ENCODE measurements around the gene PTPRN2.
"Not testable (repeated sequence)": the region's sequence is repeated elsewhere in the genome, so short reads cannot be mapped to it uniquely, and the experiment has no call there.

The PTPRN2 gene

GRCh38 chr7:158391541-158391940 lies 196.1 kb downstream of the PTPRN2 start:
- in situ Hi-C loops (cut with MboI; ENCODE audit: low sequenced_read_pairs) = no loop called here

DNA sequence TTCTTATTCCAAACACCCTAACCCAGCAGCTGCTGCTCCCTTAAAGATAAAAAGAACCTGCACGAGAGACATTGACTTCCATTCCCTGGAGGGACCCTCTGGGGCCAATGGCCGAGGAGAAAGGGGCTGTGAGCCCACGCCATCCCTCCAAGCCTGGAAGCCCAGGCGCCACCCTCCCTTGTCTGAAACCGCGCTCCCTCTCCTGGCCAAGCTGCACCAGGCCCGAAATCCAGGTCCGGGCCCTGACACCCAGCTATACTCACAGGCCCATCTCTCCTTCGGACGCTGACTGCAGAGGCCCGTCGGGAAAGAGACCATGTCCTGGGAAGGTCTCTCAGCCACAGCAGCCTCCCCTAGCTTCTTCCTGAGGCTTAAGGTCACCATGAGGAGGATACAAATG lies 196.5 kb downstream of the PTPRN2 start:
- in situ Hi-C loops (cut with MboI; ENCODE audit: low sequenced_read_pairs) = no loop called here

DNA sequence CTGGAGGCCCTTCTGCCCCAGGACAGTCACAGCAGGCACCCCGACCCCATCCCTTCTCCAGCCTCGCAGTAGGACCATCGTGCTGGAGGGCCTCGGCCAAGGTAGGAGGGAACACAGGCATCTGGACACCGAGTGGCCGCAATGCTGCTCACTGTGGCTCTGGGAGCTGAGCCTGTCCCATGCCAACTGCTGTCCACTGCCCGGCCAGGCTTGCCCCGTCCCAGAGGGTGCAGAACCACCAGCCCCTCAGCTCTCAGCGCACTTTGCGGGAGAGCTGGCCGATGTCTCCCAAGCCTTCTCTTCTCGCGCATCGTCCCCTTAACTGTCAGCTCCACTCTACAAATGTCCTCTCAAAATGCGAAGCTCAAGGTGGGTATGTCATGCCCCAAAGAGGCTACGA lies 197.2 kb downstream of the PTPRN2 start:
- in situ Hi-C loops (cut with MboI; ENCODE audit: low sequenced_read_pairs) = no loop called here

- in situ Hi-C loops (cut with MboI; ENCODE audit: low sequenced_read_pairs) = no loop called here
Observed at GRCh38 chr7:158389514-158390425, 197.9 kb downstream of the PTPRN2 start.

DNA sequence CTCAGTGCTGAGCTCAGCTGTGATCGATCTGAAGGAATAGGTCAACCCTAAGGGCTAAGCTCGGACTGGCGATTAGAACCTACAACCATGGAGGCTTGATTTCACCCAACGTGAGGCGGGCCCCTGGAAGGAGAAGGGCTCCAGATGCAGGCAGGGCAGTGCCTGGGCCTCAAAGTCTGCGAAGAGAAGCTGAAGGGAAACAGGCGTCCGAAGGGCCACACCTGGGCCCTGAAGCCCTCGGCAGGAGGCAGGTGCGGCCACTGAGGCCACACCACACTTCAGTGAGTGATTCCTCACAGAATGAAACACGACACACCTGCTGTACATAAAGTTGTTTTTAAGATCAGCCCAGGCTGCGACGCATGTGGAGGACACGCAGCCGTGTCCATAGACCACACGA lies 198.7 kb downstream of the PTPRN2 start:
- in situ Hi-C loops (cut with MboI; ENCODE audit: low sequenced_read_pairs) = no loop called here

- in situ Hi-C loops (cut with MboI; ENCODE audit: low sequenced_read_pairs) = no loop called here
Observed at GRCh38 chr7:158388072-158388471, 199.6 kb downstream of the PTPRN2 start.

GRCh38 chr7:158387546-158387891 lies 200.1 kb downstream of the PTPRN2 start:
- in situ Hi-C loops (cut with MboI; ENCODE audit: low sequenced_read_pairs) = no loop called here

DNA sequence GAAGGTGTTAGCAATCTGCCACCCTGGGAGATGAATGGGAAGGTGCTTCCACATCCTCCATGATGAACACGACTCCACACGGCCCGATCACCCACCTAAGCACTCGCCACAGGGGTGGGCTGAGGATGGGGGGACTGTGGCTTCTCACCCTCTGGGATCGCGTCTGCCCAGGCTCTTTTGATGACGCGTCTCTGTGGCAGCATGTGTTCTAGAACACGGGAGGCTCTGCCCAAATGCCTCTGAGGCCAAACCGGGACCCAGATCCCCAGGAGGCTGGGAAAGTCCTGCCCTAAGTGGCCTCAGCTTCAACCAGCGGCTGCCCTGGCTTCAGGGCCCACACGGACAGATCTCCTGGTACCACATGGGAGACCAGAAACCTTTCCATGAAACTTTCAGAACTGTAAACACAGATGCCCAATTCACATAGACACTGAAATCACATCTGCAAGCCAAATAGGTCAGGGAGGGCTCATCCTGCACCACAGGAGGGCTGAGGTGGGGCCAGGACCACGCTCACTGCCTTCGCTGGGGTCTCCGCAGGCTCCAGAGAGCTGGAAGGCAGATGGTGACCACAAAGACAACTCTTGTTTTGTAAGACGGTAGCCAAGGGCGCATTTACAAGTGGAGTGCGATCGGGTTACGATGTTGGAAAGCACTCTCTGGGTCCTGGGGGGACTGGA lies 200.6 kb downstream of the PTPRN2 start:
- in situ Hi-C loops (cut with MboI; ENCODE audit: low sequenced_read_pairs) = no loop called here

DNA sequence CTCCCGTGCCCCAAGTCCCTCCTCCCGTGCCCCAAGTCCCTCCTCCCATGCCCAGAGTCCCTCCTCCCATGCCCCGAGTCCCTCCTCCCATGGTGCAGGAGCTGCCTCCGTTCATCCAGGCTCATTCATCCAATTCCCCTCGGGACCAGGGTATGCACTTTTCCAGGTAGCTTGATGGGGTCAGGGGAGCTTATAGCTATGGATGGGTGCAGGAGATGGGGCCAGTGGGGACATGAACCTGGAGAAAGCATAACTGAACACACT lies 201.3 kb downstream of the PTPRN2 start:
- in situ Hi-C loops (cut with MboI; ENCODE audit: low sequenced_read_pairs) = no loop called here

DNA sequence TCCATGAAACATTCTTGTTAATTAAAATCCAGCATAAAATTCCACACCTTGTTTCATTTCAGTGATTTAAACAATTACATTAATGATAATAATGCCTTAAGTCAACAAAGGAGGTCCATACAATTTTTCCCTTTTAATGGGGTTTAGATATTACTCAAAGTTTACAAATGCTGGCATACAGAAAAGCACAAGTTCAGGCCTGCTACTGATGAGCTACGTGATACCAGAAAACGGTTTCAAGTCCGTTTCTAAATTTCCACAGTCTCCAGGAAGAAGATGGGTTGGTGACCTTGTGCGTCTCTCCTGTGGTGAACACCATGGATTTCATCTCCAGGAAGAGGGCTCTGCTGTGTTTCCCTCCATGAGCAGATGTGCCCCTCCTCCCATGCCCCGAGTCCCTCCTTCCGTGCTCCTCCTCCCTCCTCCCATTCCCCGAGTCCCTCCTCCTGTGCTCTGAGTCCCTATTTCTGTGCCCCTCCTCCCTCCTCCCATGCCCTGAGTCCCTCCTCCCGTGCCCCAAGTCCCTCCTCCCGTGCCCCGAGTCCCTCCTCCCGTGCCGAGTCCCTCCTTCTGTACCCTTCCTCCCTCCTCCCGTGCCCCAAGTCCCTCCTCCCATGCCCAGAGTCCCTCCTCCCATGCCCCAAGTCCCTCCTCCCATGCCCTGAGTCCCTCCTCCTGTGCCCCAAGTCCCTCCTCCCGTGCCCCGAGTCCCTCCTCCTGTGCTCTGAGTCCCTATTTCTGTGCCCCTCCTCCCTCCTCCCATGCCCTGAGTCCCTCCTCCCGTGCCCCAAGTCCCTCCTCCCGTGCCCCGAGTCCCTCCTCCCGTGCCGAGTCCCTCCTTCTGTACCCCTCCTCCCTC lies 201.9 kb downstream of the PTPRN2 start:
- in situ Hi-C loops (cut with MboI; ENCODE audit: low sequenced_read_pairs) = not testable (repeated sequence)

DNA sequence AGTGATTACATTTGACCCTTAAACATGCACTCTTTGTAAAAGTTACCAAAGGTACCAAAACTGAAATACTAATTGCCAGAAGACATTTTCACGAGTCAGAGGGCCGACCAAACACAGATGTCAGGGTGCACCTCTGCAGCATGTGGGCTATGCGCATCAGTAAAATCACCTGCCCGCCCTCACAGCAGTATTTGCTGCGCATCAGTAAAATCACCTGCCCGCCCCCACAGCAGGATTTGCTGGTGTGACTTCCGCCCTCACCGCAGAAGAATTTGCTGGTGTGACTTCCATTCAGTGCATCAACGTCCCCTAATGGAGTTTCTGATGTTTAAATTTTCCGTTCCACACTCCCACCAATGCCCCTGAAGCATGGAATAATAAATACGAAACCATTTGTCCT lies 202.9 kb downstream of the PTPRN2 start:
- in situ Hi-C loops (cut with MboI; ENCODE audit: low sequenced_read_pairs) = no loop called here

DNA sequence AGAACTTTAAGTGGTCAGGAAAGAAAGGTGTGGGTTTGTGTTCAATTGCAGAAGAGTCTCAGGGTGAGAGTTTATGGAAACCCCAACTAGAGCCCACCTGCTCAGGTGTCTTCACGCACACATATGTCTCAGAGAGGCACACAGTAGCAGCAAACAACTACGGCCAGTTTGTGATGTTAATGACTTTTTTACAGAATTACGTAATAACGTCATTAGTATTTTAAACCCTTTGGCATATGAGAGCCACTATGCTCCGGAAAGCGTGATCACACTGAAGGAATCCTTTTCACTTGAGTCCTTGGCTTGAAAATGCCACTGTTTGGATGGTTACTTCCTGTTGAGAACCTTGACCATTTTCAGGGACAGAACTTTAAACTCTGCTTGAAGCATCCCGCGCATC lies 204.0 kb downstream of the PTPRN2 start:
- in situ Hi-C loops (cut with MboI; ENCODE audit: low sequenced_read_pairs) = no loop called here

DNA sequence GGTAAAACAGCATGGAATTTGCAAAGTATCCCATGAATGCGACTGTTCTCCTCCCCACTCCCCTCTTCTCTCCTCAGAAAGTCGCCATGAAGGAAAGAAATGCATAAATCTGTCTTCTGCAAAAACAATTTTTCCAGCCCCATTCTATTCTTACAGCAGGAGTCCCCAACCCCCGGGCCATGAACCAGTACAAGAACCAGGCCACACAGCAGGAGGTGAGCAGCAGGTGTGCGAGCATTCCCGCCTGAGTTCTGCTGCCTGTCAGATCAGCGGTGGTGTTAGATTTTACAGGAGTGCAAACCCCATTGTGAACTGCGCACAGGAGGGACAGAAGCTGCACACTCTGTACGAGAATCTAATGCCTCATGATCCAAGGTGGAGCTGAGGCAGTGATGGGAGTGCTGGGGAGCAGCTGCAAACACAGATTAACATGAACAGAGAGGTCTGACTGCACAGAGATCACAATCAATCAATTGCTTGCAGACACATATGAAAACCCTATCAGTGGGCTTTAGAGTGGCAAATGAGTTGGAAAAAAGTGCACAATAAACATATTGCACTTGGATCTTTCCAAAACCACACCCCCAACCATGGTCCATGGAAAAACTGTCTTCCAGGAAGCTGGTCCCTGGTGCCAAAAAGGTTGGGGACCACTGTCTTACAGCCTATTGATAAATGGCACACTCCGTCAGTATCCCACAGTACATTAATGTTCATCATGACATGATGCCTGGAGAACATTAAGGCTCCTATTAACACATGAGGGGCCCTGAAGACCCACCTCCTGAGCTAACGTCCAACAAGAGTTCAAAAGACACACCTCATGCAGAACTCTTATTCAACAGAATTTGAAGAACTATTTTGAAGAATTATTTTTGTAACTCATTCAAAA lies 205.0 kb downstream of the PTPRN2 start:
- in situ Hi-C loops (cut with MboI; ENCODE audit: low sequenced_read_pairs) = no loop called here

GRCh38 chr7:158381956-158382355 lies 205.7 kb downstream of the PTPRN2 start:
- in situ Hi-C loops (cut with MboI; ENCODE audit: low sequenced_read_pairs) = no loop called here

DNA sequence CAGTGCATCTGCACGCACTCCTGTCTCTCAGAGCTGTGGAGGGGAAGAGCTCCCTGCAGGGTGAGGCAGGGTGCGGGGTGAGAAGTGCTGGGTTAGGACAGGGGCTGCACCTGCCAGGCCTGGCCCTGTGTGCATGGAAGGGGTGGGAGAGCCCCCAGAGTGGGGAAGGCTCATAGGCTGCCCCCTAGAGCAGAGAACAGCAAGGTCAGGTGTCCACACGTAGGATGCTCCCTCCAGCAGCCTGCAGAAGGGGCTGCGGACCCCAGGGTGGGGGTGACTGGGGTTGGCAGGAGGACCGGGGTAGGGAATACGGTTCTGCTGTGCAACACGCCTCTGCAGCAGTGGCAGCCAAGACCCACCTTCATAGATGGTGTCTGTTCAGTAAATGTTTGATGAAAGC lies 208.6 kb downstream of the PTPRN2 start:
- in situ Hi-C loops (cut with MboI; ENCODE audit: low sequenced_read_pairs) = no loop called here

DNA sequence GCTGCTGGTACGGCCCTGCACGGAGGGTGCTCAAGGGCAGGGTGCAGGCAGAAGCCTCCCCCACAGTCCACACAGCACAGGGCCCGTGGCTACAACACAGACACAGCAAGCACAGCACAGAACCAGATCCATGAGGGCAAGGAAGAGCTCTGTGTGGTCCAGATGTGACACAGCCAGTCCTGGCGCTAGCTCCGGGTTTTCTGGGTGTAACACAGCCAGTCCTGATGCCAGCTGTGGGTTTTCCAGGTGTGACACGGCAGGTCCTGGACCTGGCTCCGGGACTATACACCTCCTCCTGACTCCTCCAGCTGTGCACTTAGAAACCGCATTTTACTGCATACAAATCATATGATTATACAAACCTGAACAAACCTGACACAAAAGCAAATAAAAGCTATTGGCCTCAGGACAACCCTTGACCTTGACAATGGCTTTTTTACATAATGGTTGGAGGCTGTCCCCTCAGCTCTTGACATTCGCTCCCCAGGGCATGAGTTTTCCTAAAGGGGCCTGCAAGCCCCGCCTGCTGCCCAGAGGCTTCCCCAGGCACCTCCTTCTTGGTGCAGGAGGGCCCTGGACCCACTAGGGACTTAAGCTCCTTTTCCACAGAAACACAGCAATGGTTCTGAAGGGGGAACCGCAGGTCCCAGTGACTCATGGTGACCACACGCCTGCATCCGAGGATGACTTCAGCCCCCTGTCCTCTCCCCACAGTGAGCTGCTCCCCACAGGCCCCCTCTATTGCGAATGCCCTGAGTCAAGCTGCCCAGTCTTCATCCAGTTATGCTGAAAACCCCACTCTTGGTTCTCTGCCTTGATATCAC lies 209.6 kb downstream of the PTPRN2 start:
- in situ Hi-C loops (cut with MboI; ENCODE audit: low sequenced_read_pairs) = no loop called here

GRCh38 chr7:158376839-158377186 lies 210.8 kb downstream of the PTPRN2 start:
- in situ Hi-C loops (cut with MboI; ENCODE audit: low sequenced_read_pairs) = not testable (repeated sequence)

- in situ Hi-C loops (cut with MboI; ENCODE audit: low sequenced_read_pairs) = not testable (repeated sequence)
Observed at GRCh38 chr7:158376146-158376838, 211.3 kb downstream of the PTPRN2 start.

GRCh38 chr7:158375034-158375433 lies 212.6 kb downstream of the PTPRN2 start:
- in situ Hi-C loops (cut with MboI; ENCODE audit: low sequenced_read_pairs) = no loop called here

All from hTERT RPE-1 (cell line).